Activated CD4-positive, alpha-beta T cell treated with anti-CD3 and anti-CD28 coated beads for 1 hour (primary cell): ENCODE measurements around the gene SOX8.

Experiments used
- DNase-seq: peaks from one replicate; pipeline ENCODE4 v3.0.0-alpha.2; 2020

Gene SOX8

GRCh38 chr16:1028524-1029258, 47.1 kb downstream of the SOX8 start:
- DNase-seq: no peak

- no peak for DNase-seq
Observed at GRCh38 chr16:1029259-1029545, 47.6 kb downstream of the SOX8 start.

- DNase-seq: no peak
Observed at GRCh38 chr16:1030473-1030901, 48.9 kb downstream of the SOX8 start.

DNA sequence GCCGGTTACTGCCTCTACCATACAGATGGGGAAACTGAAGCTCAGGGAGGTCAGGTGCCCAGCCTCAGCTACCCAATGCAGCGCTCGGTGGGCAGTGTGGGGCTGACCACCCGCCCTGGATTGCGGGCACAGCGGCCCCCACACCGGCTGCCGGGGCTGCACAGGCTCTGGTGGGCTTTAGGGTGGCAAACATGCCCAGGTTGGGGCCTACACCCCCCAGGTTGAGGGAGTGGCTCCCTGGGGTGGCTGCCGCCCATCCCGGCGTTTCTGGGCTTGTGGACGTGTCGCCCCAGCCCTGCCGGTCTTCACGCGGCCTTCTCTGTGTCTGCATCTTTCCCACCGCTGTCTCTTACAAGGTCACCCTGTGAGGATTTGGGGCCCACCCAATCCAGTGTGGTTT, 50.1 kb downstream of the SOX8 start:
- DNase-seq: no peak

DNA sequence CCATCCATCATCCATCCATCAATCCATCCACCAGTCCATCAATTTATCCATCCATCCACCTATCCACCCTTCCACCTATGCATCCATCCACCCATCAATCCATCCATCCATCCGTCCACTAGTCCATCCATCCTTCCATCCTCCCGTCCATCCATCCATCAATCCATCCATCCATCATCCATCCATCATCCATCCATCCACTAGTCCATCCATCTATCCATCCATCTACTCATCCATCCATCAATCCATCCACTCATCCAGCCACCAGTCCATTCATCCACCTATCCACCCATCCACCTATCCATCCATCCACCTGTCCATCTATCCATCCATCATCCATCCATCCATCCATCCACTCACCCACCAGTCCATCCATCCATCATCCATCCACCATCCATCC, 51.0 kb downstream of the SOX8 start:
- no peak for DNase-seq

DNA sequence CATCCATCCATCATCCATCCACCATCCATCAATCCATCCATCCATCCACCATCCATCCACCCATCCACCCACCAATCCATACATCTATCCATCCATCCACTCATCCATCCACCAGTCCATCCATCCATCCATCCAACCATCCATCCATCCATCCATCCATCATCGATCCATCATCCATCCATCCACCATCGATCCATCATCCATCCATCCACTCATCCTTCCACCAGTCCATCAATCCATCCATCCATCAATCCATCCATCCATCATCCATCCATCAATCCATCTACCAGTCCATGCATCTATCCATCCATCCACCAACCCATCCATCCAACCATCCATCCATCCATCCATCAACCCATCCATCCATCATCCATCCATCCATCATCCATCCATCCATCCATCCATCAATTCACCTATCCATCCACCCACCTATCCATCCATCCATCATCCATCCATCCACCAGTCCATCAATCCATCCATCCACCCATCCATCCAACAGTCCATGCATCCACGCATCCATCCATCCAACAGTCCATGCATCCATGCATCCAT, 51.6 kb downstream of the SOX8 start:
- no peak for DNase-seq

DNA sequence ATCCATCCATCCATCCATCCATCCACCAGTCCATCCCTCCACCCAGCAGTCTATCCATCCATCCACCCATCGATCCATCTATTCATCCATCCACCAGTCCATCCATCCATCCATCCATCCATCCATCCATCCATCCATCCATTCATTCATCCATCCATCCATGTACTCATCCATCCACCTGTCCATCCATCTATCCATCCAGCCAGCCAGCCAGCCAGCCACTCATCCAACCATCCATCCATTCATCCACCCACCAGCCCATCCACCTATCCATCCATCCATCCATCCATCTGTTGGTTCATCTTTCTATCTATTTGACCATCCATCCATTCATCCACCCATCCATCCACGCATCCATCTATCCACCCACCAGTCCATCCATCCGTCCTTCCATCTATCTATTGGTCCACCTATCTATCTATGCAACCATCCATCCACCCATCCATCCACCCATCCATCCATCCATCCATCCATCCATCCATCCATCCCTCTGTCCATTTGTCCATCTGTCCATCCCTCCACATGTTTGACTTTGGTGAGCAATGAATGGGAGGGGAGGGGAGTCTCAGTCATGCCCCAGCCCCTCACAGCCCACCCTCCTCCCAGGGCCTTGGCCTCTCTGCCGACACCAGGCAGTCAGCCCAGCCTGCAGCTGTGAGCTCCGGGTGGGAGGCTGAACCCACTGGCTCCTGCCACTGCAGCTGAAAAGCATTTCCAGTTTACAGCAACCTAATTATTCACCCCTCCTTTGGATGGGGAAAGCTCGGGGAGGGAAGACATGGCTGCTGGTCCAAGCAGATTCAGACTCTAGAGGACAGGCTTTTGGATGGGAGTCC, 52.9 kb downstream of the SOX8 start:
- no peak for DNase-seq

GRCh38 chr16:1035066-1035415, 53.5 kb downstream of the SOX8 start:
- no peak for DNase-seq

- DNase-seq: no peak
Observed at GRCh38 chr16:1036166-1036565, 54.6 kb downstream of the SOX8 start.
